ENCODE measurements around the gene HSD17B1. TPM values are rescaled to one million over a fixed set of nuclear protein-coding genes. Genes with fewer than 3 reads are reported as not detected.

The HSD17B1 gene
- total and polyA plus RNA-seq, 2 of the 13 experiments (the other 11 are each of a cell fraction or from before 2014, with no cell fraction given) = 0.54 to 0.93 TPM

DNA sequence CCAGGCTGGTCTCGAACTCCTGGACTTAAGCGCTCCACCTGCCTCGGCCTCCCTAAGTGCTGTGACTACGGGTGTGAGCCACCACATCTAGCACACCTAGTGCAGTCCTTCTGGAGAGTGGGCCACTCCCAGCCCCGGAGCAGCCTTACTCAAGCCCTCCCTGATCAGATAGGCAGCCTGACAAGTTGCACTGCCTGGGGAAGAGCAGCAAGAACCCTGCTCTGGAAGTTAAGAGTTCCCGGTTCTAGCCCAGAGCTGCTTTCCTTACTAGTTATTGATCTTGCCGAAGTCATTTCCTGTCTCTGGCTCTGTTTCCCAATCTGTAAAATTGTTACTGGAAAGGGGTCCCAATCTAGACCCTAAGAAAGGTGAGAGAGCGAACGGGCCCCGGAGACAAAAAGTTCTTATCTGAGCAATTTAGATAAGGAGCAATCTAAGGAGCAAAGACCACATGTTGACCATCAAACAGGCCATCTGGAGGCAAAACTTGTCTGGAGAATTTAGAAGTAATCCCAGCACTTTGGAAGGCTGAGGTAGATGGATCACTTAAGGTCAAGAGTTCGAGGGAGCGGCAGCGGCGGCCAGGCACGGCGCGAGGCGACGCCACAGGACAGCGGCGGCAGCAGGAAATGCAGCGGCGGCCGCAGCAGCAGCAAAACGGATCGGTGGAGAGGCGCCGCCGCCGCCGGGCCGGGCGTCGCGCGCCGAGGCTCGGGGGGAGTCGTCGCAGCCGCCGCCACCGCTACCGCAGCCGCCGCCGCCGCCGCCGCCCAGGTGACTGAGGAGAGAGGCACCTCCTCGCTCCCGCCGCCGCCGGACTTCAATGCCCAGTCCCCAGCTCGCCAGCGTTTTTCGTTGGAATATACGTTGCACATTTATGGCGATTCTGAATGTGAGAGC, 21.0 kb upstream of the HSD17B1 start (continued):
- TF ChIP-seq ZFP90 (CRISPR knock-in tag; IDR thresholded peaks at IDR 0.05; ENCODE audit: borderline replicate concordance) = no peak
- TF ChIP-seq, protein P1, sequence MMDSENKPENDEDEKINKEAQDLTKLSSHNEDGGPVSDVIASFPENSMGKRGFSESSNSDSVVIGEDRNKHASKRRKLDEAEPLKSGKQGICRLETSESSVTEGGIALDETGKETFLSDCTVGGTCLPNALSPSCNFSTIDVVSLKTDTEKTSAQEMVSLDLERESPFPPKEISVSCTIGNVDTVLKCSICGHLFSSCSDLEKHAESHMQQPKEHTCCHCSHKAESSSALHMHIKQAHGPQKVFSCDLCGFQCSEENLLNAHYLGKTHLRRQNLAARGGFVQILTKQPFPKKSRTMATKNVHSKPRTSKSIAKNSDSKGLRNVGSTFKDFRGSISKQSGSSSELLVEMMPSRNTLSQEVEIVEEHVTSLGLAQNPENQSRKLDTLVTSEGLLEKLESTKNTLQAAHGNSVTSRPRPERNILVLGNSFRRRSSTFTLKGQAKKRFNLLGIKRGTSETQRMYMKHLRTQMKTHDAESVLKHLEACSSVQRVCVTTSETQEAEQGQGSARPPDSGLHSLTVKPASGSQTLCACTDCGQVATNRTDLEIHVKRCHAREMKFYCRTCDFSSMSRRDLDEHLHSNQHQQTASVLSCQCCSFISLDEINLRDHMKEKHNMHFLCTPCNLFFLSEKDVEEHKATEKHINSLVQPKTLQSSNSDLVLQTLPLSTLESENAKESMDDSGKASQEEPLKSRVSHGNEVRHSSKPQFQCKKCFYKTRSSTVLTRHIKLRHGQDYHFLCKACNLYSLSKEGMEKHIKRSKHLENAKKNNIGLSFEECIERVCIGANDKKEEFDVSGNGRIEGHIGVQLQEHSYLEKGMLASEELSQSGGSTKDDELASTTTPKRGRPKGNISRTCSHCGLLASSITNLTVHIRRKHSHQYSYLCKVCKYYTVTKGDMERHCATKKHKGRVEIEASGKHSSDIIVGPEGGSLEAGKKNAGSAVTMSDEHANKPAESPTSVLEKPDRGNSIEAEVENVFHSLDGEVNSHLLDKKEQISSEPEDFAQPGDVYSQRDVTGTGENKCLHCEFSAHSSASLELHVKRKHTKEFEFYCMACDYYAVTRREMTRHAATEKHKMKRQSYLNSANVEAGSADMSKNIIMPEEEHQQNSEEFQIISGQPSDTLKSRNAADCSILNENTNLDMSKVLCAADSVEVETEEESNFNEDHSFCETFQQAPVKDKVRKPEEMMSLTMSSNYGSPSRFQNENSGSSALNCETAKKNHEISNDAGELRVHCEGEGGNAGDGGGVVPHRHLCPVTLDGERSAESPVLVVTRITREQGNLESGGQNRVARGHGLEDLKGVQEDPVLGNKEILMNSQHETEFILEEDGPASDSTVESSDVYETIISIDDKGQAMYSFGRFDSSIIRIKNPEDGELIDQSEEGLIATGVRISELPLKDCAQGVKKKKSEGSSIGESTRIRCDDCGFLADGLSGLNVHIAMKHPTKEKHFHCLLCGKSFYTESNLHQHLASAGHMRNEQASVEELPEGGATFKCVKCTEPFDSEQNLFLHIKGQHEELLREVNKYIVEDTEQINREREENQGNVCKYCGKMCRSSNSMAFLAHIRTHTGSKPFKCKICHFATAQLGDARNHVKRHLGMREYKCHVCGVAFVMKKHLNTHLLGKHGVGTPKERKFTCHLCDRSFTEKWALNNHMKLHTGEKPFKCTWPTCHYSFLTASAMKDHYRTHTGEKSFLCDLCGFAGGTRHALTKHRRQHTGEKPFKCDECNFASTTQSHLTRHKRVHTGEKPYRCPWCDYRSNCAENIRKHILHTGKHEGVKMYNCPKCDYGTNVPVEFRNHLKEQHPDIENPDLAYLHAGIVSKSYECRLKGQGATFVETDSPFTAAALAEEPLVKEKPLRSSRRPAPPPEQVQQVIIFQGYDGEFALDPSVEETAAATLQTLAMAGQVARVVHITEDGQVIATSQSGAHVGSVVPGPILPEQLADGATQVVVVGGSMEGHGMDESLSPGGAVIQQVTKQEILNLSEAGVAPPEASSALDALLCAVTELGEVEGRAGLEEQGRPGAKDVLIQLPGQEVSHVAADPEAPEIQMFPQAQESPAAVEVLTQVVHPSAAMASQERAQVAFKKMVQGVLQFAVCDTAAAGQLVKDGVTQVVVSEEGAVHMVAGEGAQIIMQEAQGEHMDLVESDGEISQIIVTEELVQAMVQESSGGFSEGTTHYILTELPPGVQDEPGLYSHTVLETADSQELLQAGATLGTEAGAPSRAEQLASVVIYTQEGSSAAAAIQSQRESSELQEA (CRISPR knock-in tag; IDR thresholded peaks at IDR 0.05; ENCODE audit: not compliant biosample characterization) = no peak
- TF ChIP-seq SNRNP70 (IDR thresholded peaks at IDR 0.05; ENCODE audit: low read depth, low read length) = no peak
- no peak for TF ChIP-seq ATF7-NPFF (CRISPR knock-in tag; IDR thresholded peaks at IDR 0.05; ENCODE audit: low read depth)
- no peak; the same call in 1 of the 2 replicates for TF ChIP-seq GFI1 (CRISPR knock-in tag; IDR thresholded peaks at IDR 0.05; ENCODE audit: borderline replicate concordance)
- peak; percentile 11; the same call in 1 of the 2 replicates for TF ChIP-seq MTF2 (CRISPR knock-in tag; IDR thresholded peaks at IDR 0.05; ENCODE audit: borderline replicate concordance)
- TF ChIP-seq PLRG1 (conservative IDR thresholded peaks at IDR 0.05) = no peak
- TF ChIP-seq ZFP41 (CRISPR knock-in tag; IDR thresholded peaks at IDR 0.05; ENCODE audit: borderline replicate concordance) = no peak
- TF ChIP-seq ZNF646 (CRISPR knock-in tag; IDR thresholded peaks at IDR 0.05) = no peak
- no peak; a peak in 1 of 4 replicates for TF ChIP-seq KLF16 (CRISPR knock-in tag; IDR thresholded peaks at IDR 0.05)
- no peak for TF ChIP-seq RFXANK (CRISPR knock-in tag; IDR thresholded peaks at IDR 0.05)
- TF ChIP-seq RELA (CRISPR knock-in tag; IDR thresholded peaks at IDR 0.05) = no peak
- TF ChIP-seq FOXC1 (CRISPR knock-in tag; IDR thresholded peaks at IDR 0.05; ENCODE audit: borderline replicate concordance) = no peak
- no peak for TF ChIP-seq U2AF1 (optimal IDR thresholded peaks at IDR 0.05; ENCODE audit: low read depth, low read length)
